Measurements from ENCODE around the gene ZNF827.

The ZNF827 gene

DNA sequence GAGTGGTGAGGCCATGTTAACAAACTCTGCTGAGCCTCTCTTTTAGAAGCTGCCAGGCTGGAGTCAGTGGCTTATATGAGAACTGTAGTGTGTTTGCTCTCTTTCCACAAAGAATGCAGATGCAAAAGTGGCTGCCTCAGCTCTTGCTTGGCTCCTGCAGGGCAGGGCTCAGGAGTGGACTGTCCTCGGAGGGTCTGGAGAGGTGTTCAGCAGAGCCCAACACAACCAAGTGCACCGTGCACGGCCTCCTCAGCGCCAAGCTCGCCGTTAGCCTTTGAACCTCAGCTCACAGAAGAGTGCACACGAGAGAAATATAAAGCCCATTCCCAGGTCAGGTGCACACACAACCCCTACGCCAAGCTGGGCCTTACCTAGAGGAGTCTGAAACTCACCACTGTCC lies 175.9 kb downstream of the ZNF827 start:
- Histone ChIP-seq H3K79me2 (ENCODE audit: insufficient read depth, low read length) (no peaks in the 10 kb centered on the region), H3K27ac (ENCODE audit: low read depth, low read length) (no peak overlapping the region), H3K4me3 (ENCODE audit: insufficient read depth, low read length, poor library complexity, severe bottlenecking) (no peak overlapping the region), H4K20me1 (ENCODE audit: low read depth, low read length) (peaks cover under 1% of the 10 kb centered on the region; the same call in 1 of the 2 replicates), H3K4me2 (ENCODE audit: low read depth, low read length, poor library complexity, severe bottlenecking) (no peak overlapping the region), H3K9ac (ENCODE audit: low read length) (no peak overlapping the region), H3K9me3 (ENCODE audit: insufficient read depth, low read length) (no peaks in the 10 kb centered on the region), H2AFZ (ENCODE audit: low read depth, low read length, severe bottlenecking) (no peak overlapping the region), H3F3A (ENCODE audit: insufficient read depth) (0 out of 2 replicates have a peak, but pooled peaks cover 3% of the 10 kb centered on the region), H3K36me3 (ENCODE audit: low read length) (peaks cover 31% of the 10 kb centered on the region), H3K27me3 (ENCODE audit: low read length) (no peaks in the 10 kb centered on the region), H3K9me2 (replicated peaks; ENCODE audit: insufficient read depth, low read length) (no peaks in the 10 kb centered on the region)
- TF ChIP-seq EZH2phosphoT487 (conservative IDR thresholded peaks at IDR 0.05; ENCODE audit: low read length): no peak
- TF ChIP-seq, protein P1, sequence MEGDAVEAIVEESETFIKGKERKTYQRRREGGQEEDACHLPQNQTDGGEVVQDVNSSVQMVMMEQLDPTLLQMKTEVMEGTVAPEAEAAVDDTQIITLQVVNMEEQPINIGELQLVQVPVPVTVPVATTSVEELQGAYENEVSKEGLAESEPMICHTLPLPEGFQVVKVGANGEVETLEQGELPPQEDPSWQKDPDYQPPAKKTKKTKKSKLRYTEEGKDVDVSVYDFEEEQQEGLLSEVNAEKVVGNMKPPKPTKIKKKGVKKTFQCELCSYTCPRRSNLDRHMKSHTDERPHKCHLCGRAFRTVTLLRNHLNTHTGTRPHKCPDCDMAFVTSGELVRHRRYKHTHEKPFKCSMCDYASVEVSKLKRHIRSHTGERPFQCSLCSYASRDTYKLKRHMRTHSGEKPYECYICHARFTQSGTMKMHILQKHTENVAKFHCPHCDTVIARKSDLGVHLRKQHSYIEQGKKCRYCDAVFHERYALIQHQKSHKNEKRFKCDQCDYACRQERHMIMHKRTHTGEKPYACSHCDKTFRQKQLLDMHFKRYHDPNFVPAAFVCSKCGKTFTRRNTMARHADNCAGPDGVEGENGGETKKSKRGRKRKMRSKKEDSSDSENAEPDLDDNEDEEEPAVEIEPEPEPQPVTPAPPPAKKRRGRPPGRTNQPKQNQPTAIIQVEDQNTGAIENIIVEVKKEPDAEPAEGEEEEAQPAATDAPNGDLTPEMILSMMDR (IDR thresholded peaks at IDR 0.05; ENCODE audit: insufficient read depth, low read length, poor library complexity, severe bottlenecking): no peak

DNA sequence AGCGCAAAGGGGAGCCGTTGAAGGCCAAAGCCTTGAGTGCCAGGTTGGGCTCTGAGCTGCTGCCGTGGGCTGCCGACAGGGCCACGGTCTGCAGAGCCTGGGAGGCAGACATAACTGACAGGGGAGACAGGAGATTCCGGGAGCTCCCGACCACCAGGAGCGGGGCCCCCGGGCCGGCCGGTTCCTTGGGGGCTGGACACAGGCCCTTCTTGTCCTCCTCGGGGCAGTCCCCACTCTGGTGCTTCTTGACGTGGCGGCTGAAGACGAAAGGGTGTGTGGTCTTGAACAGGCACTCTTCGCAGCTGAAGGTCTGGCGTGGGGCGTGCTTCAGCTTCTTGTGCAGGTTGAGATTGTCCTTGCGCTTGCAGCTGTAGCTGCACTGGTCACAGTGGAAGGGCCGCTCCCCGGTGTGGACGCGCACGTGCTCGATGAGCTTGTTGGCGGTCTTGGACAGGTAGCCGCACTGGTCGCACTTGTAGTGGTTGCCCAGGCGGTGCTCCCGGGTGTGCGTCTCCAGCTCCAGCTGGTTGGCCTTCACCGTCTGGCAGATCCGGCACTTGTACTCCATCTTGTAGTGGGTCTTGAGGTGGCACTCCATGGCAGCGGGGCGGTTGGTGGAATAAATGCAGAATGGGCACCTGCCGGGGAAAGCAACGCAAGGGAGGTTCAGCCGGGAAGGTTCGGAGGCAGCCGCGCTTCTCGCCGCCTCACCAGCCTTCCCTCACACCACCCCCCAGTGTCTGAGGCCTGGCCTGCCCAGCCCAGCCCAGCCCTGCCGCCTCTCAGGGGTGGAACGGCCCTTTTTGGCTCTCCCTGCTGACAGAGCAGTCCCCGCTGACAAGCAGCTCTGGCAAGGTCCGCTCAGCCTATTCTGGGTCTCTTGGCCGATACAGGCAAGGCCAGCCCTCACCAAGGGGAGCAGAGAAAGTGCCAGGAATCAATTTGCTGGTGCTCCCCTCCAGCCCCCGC lies 177.4 kb downstream of the ZNF827 start:
- TF ChIP-seq EZH2phosphoT487 (conservative IDR thresholded peaks at IDR 0.05; ENCODE audit: low read length): no peak
- TF ChIP-seq, protein P1 (IDR thresholded peaks at IDR 0.05; ENCODE audit: insufficient read depth, low read length, poor library complexity, severe bottlenecking): no peak
- Histone ChIP-seq H3K36me3 (ENCODE audit: low read length) (peaks cover 25% of the 10 kb centered on the region), H3K27me3 (ENCODE audit: low read length) (no peaks in the 10 kb centered on the region)

GRCh38 chr4:145760176-145760575 lies 178.4 kb downstream of the ZNF827 start:
- no peaks in the 10 kb centered on the region for H3K9me3 ChIP-seq (ENCODE audit: insufficient read depth, low read length)
- H3K36me3 ChIP-seq (ENCODE audit: low read length): peaks cover 20% of the 10 kb centered on the region
- H4K20me1 ChIP-seq (ENCODE audit: low read depth, low read length): peaks cover 3% of the 10 kb centered on the region; the same call in 1 of the 2 replicates
- TF ChIP-seq, protein P1 (IDR thresholded peaks at IDR 0.05; ENCODE audit: insufficient read depth, low read length, poor library complexity, severe bottlenecking): no peak
- no peak for TF ChIP-seq EZH2phosphoT487 (conservative IDR thresholded peaks at IDR 0.05; ENCODE audit: low read length)
- H3K4me2 ChIP-seq (ENCODE audit: low read depth, low read length, poor library complexity, severe bottlenecking): no peak overlapping the region
- H3F3A ChIP-seq (ENCODE audit: insufficient read depth): peaks cover 9% of the 10 kb centered on the region; the same call in 1 of the 2 replicates
- H2AFZ ChIP-seq (ENCODE audit: low read depth, low read length, severe bottlenecking): no peak overlapping the region
- no peak overlapping the region for H3K4me3 ChIP-seq (ENCODE audit: insufficient read depth, low read length, poor library complexity, severe bottlenecking)
- H3K79me2 ChIP-seq (ENCODE audit: insufficient read depth, low read length): no peaks in the 10 kb centered on the region
- H3K9ac ChIP-seq (ENCODE audit: low read length): no peak overlapping the region
- H3K27me3 ChIP-seq (ENCODE audit: low read length): no peaks in the 10 kb centered on the region
- no peaks in the 10 kb centered on the region for H3K9me2 ChIP-seq (replicated peaks; ENCODE audit: insufficient read depth, low read length)
- H3K27ac ChIP-seq (ENCODE audit: low read depth, low read length): no peak overlapping the region

More for the DNA sequence above, 177.4 kb downstream of the ZNF827 start:
- no peak overlapping the region for H3K4me3 ChIP-seq (ENCODE audit: insufficient read depth, low read length, poor library complexity, severe bottlenecking)
- no peak overlapping the region for H2AFZ ChIP-seq (ENCODE audit: low read depth, low read length, severe bottlenecking)
- H3F3A ChIP-seq (ENCODE audit: insufficient read depth): peaks cover 9% of the 10 kb centered on the region; the same call in 1 of the 2 replicates
- H3K4me2 ChIP-seq (ENCODE audit: low read depth, low read length, poor library complexity, severe bottlenecking): no peak overlapping the region
- no peak overlapping the region for H3K9ac ChIP-seq (ENCODE audit: low read length)
- H3K9me2 ChIP-seq (replicated peaks; ENCODE audit: insufficient read depth, low read length): no peaks in the 10 kb centered on the region
- H4K20me1 ChIP-seq (ENCODE audit: low read depth, low read length): peaks cover 3% of the 10 kb centered on the region; the same call in 1 of the 2 replicates
- no peaks in the 10 kb centered on the region for H3K79me2 ChIP-seq (ENCODE audit: insufficient read depth, low read length)
- H3K27ac ChIP-seq (ENCODE audit: low read depth, low read length): no peak overlapping the region
- H3K9me3 ChIP-seq (ENCODE audit: insufficient read depth, low read length): no peaks in the 10 kb centered on the region
